Measurements from ENCODE around the gene GULP1. TPM values are rescaled to one million over a fixed set of nuclear protein-coding genes. Genes with fewer than 3 reads are reported as not detected.

The GULP1 gene
- polyA plus RNA-seq, 4 donors, result 51.7 to 77.3 (median 64.6) TPM

- no peak for DNase-seq (ENCODE audit: low read depth in 4 of 4, low spot score in 3 of 4)
Measured at GRCh38 chr2:188365058-188365641, 73.5 kb downstream of the GULP1 start.

GRCh38 chr2:188367164-188367563 is 75.5 kb downstream of the GULP1 start:
- DNase-seq (ENCODE audit: low read depth in 4 of 4, low spot score in 3 of 4), result no peak

GRCh38 chr2:188369365-188369764 is 77.7 kb downstream of the GULP1 start:
- no peak for DNase-seq (ENCODE audit: low read depth in 4 of 4, low spot score in 3 of 4)

- no peak for DNase-seq (ENCODE audit: low read depth in 4 of 4, low spot score in 3 of 4)
Measured at GRCh38 chr2:188378371-188378950, 86.8 kb downstream of the GULP1 start.

GRCh38 chr2:188379748-188380147 is 88.1 kb downstream of the GULP1 start:
- no peak for DNase-seq (ENCODE audit: low read depth in 4 of 4, low spot score in 3 of 4)

- no peak for DNase-seq (ENCODE audit: low read depth in 4 of 4, low spot score in 3 of 4)
Measured at GRCh38 chr2:188380280-188380679, 88.6 kb downstream of the GULP1 start.

GRCh38 chr2:188381614-188382013 is 89.9 kb downstream of the GULP1 start:
- DNase-seq (ENCODE audit: low read depth in 4 of 4, low spot score in 3 of 4), result no peak

- no peak for DNase-seq (ENCODE audit: low read depth in 4 of 4, low spot score in 3 of 4)
Measured at GRCh38 chr2:188382107-188382506, 90.4 kb downstream of the GULP1 start.

GRCh38 chr2:188383158-188383557 is 91.5 kb downstream of the GULP1 start:
- DNase-seq (ENCODE audit: low read depth in 4 of 4, low spot score in 3 of 4), result no peak

- DNase-seq (ENCODE audit: low read depth in 4 of 4, low spot score in 3 of 4), result no peak
Measured at GRCh38 chr2:188385857-188386256, 94.2 kb downstream of the GULP1 start.

GRCh38 chr2:188388831-188389230 is 97.2 kb downstream of the GULP1 start:
- DNase-seq (ENCODE audit: low read depth in 4 of 4, low spot score in 3 of 4), result no peak

- DNase-seq (ENCODE audit: low read depth in 4 of 4, low spot score in 3 of 4), result no peak
Measured at GRCh38 chr2:188391354-188391753, 99.7 kb downstream of the GULP1 start.

GRCh38 chr2:188394931-188395472 is 103.3 kb downstream of the GULP1 start:
- no peak for DNase-seq (ENCODE audit: low read depth in 4 of 4, low spot score in 3 of 4)

- no peak for DNase-seq (ENCODE audit: low read depth in 4 of 4, low spot score in 3 of 4)
Measured at GRCh38 chr2:188395903-188396689, 104.4 kb downstream of the GULP1 start.

GRCh38 chr2:188399159-188399558 is 107.5 kb downstream of the GULP1 start:
- no peak for DNase-seq (ENCODE audit: low read depth in 4 of 4, low spot score in 3 of 4)

- no peak for DNase-seq (ENCODE audit: low read depth in 4 of 4, low spot score in 3 of 4)
Measured at GRCh38 chr2:188403676-188404075, 112.0 kb downstream of the GULP1 start.

GRCh38 chr2:188404341-188405004 is 112.8 kb downstream of the GULP1 start:
- DNase-seq (ENCODE audit: low read depth in 4 of 4, low spot score in 3 of 4), result no peak

- DNase-seq (ENCODE audit: low read depth in 4 of 4, low spot score in 3 of 4), result no peak
Measured at GRCh38 chr2:188406414-188406813, 114.7 kb downstream of the GULP1 start.

GRCh38 chr2:188410504-188411235 is 119.0 kb downstream of the GULP1 start:
- no peak for DNase-seq (ENCODE audit: low read depth in 4 of 4, low spot score in 3 of 4)

- no peak for DNase-seq (ENCODE audit: low read depth in 4 of 4, low spot score in 3 of 4)
Measured at GRCh38 chr2:188412190-188412589, 120.5 kb downstream of the GULP1 start.

Data from left renal pelvis (tissue), 4 donors.